MM.1S (cell line): ENCODE data around the gene CALML3.

ENCODE experiments used
- DNase-seq: peaks from one replicate; pipeline ENCODE4 v3.0.0-alpha.2; 2015
- H2AFZ ChIP-seq: fragments of 300-600 bp; sonication (generic); 2 replicates; pipeline ENCODE4 v1.6.0; 2016; ENCODE audit warnings: antibody characterized with exemption, low read length
- H3F3A ChIP-seq: fragments of 300-600 bp; sonication (generic); 2 replicates; pipeline ENCODE4 v1.6.1; 2016; ENCODE audit warnings: mild to moderate bottlenecking, antibody characterized with exemption, low read length, moderate library complexity, mixed read lengths; ENCODE audit not compliant: insufficient read depth
- H3K27ac ChIP-seq: fragments of 300-600 bp; sonication (generic); 2 replicates; pipeline ENCODE4 v1.5.1; 2016; ENCODE audit warnings: mild to moderate bottlenecking, low read length
- H3K27me3 ChIP-seq: fragments of 300-600 bp; sonication (generic); replicated peaks from 2 replicates; pipeline ENCODE4 v1.6.0; 2016; ENCODE audit warnings: low read length; ENCODE audit not compliant: insufficient read depth
- H3K36me3 ChIP-seq: fragments of 300-600 bp; sonication (generic); replicated peaks from 2 replicates; pipeline ENCODE4 v1.6.1; 2016; ENCODE audit warnings: mild to moderate bottlenecking, low read length, mixed read lengths; ENCODE audit not compliant: insufficient read depth
- H3K4me1 ChIP-seq: fragments of 300-600 bp; sonication (generic); 2 replicates; pipeline ENCODE4 v1.6.1; 2016; ENCODE audit warnings: low read length, mixed read lengths
- H3K4me2 ChIP-seq: fragments of 300-600 bp; sonication (generic); 2 replicates; pipeline ENCODE4 v1.6.0; 2016; ENCODE audit warnings: low read depth, low read length
- H3K4me3 ChIP-seq: fragments of 300-600 bp; sonication (generic); 2 replicates; pipeline ENCODE4 v1.5.1; 2016; ENCODE audit warnings: low read length, mixed read lengths
- H3K79me2 ChIP-seq: fragments of 300-600 bp; sonication (generic); 2 replicates; pipeline ENCODE4 v1.6.1; 2016; ENCODE audit warnings: mixed run types, low read length, mixed read lengths
- H3K9ac ChIP-seq: fragments of 300-600 bp; sonication (generic); 2 replicates; pipeline ENCODE4 v1.6.1; 2016; ENCODE audit warnings: low read length, mixed read lengths
- H3K9me2 ChIP-seq: fragments of 300-600 bp; sonication (generic); replicated peaks from 2 replicates; pipeline ENCODE4 v1.6.1; 2016; ENCODE audit warnings: mild to moderate bottlenecking, low read length, mixed read lengths; ENCODE audit not compliant: insufficient read depth
- H3K9me3 ChIP-seq: fragments of 300-600 bp; sonication (generic); replicated peaks from 2 replicates; pipeline ENCODE4 v1.6.1; 2016; ENCODE audit warnings: mild to moderate bottlenecking, low read length, mixed read lengths; ENCODE audit not compliant: insufficient read depth
- H4K20me1 ChIP-seq: fragments of 300-600 bp; sonication (generic); 2 replicates; pipeline ENCODE4 v1.6.1; 2016; ENCODE audit warnings: mild to moderate bottlenecking, low read length, moderate library complexity, mixed read lengths; ENCODE audit not compliant: insufficient read depth
- EZH2 ChIP-seq: fragments of 300-600 bp; sonication (generic); optimal IDR thresholded peaks from 2 replicates; pipeline ENCODE3; 2017; ENCODE audit warnings: low read depth, mild to moderate bottlenecking, antibody characterized with exemption, low read length, mixed read lengths
- EZH2phosphoT487 ChIP-seq: fragments of 300-600 bp; sonication (generic); IDR thresholded peaks from 2 replicates; pipeline ENCODE4 v1.6.1; 2018; ENCODE audit warnings: antibody characterized with exemption, low read length
- TF ChIP-seq, protein P1 (sequence below): fragments of 300-600 bp; sonication (generic); IDR thresholded peaks from 2 replicates; pipeline ENCODE4 v1.5.1; 2016; ENCODE audit warnings: antibody characterized with exemption, low read length, mixed read lengths

The CALML3 gene

DNA sequence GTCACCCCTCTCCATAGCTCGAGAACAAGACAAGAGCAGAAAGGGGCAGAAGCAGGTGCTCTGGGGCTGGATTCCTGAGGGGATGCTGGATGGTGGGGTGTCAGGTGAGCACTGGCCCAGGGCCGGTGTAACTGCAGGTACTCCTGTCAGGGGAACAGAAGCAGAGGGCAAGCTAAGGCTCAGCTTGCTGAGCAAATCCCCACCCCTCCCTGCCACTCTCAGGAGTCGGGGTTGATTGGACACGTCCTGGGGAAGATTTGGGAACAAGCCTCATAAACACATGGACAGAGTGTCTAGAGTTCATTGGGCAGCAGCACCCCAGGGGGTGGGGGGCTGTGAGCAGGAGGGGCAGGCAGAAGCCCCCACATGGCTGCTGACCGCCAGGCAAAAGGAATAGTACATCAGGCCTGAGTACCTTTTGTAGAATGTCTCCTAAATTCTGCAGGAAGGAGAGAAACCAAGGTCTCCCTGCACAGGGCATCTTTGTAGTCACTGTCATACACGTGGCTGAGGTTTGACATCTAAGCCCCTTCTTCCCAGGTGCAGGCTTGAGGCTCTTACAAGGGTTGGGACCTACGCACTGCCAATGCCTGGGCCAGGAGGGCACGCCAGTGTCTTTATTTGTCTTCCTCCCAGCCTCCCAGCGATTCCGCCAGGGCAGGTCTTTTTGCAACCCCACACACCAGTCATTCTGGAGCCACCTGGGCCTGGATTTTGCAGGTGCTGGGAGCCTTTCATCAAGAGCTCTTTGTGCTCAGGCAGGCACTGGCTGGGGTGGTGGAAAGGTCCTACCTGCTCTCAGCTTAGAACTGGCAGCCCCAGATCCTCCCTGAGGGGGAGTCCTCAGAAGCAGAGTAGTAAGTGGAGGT lies 2.8 kb downstream of the CALML3 start:
- H3K4me3 ChIP-seq: no peak overlapping the region
- H3K9me2 ChIP-seq: no peaks in the 10 kb centered on the region
- no peaks in the 10 kb centered on the region for H3F3A ChIP-seq
- H3K27ac ChIP-seq: no peak overlapping the region
- TF ChIP-seq, protein P1, sequence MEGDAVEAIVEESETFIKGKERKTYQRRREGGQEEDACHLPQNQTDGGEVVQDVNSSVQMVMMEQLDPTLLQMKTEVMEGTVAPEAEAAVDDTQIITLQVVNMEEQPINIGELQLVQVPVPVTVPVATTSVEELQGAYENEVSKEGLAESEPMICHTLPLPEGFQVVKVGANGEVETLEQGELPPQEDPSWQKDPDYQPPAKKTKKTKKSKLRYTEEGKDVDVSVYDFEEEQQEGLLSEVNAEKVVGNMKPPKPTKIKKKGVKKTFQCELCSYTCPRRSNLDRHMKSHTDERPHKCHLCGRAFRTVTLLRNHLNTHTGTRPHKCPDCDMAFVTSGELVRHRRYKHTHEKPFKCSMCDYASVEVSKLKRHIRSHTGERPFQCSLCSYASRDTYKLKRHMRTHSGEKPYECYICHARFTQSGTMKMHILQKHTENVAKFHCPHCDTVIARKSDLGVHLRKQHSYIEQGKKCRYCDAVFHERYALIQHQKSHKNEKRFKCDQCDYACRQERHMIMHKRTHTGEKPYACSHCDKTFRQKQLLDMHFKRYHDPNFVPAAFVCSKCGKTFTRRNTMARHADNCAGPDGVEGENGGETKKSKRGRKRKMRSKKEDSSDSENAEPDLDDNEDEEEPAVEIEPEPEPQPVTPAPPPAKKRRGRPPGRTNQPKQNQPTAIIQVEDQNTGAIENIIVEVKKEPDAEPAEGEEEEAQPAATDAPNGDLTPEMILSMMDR: no peak
- TF ChIP-seq EZH2phosphoT487 (no peak), EZH2 (no peak)
- no peak for DNase-seq
- no peaks in the 10 kb centered on the region for H3K79me2 ChIP-seq
- H3K27me3 ChIP-seq: no peaks in the 10 kb centered on the region
- H4K20me1 ChIP-seq: no peaks in the 10 kb centered on the region
- no peaks in the 10 kb centered on the region for H3K4me1 ChIP-seq
- H3K9me3 ChIP-seq: no peaks in the 10 kb centered on the region
- no peaks in the 10 kb centered on the region for H3K36me3 ChIP-seq
- no peak overlapping the region for H3K4me2 ChIP-seq
- no peak overlapping the region for H2AFZ ChIP-seq
- H3K9ac ChIP-seq: no peak overlapping the region

DNA sequence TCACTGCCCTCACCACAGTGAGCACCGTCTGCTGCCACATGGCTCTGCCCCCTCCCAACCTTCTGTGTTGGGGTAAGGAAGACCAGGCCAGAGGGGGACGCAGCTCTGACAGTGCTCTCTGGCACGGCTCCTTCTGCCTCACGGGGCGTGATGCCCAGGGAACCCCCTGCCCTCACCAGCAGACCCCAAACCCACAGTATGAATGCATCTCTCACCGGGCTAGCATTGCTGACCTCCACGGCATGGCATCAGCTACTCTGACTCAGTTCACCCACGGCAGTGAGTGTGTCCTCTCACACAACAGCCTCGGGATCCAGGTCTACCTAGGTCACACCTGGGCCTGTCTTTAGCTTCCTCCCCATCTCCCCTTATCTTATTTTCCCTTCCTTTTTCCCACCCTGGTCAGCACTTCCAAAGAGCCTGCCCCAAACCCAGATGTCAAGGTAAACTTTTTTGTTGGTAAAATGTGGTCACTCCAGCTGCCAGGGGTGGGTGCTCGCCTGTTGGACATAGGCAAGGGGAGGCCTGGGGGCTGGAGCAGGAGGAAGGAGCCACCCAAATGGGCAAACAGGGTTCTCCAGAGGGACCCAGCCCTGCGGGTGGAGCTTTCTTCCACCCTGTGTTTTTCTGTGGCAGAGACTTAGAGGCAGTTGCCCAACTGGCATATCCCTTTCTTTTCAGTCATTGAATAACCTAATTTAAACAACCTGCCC lies 4.4 kb downstream of the CALML3 start:
- Histone ChIP-seq H3K9me2 (no peaks in the 10 kb centered on the region), H2AFZ (no peak overlapping the region), H3K4me1 (no peaks in the 10 kb centered on the region), H3K9me3 (no peaks in the 10 kb centered on the region), H4K20me1 (no peaks in the 10 kb centered on the region), H3F3A (no peaks in the 10 kb centered on the region), H3K27me3 (no peaks in the 10 kb centered on the region), H3K9ac (no peak overlapping the region), H3K27ac (no peak overlapping the region), H3K4me3 (no peak overlapping the region), H3K79me2 (no peaks in the 10 kb centered on the region), H3K4me2 (no peak overlapping the region), H3K36me3 (no peaks in the 10 kb centered on the region)
- TF ChIP-seq EZH2phosphoT487 (no peak), EZH2 (no peak)
- TF ChIP-seq, protein P1: no peak
- no peak for DNase-seq

DNA sequence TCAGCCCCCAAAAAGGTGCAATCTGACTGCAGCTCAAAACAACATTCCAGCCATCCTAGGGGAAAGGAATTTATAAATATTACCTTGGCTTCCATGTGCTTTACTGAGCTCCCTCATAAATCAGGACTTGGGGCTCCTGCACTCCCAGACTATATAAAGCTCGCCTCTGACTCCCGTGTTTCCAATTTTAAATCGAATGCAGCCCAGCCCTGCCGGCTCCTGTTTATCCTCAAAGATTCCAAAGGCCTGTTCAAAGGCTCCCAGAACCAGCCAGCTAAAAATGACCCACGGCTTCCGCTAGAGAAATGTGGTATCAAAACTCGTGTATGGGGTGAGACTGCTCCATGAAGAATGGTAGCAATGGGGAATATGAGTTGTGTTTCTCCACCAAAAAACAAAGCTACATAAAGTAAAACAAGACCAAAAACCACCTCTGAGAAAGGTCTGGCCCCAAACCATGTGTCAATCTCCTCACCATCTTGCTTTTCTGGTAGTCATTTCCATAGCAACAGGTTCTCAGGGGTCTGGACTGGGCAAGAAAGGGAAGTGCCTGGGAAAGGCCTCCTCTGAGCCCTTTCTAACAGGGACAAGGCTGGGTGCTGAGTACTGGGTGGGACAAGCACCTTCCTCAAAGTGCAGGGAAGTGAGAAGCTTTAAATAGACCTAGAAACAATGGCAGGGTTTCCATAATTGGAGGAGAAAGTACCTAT lies 5.1 kb downstream of the CALML3 start:
- Histone ChIP-seq H3K36me3 (no peaks in the 10 kb centered on the region), H3K27ac (no peak overlapping the region), H3K4me1 (no peaks in the 10 kb centered on the region), H3K9me2 (no peaks in the 10 kb centered on the region), H3F3A (no peaks in the 10 kb centered on the region), H3K9me3 (no peaks in the 10 kb centered on the region), H3K9ac (no peak overlapping the region), H3K79me2 (no peaks in the 10 kb centered on the region), H3K4me3 (no peak overlapping the region), H4K20me1 (no peaks in the 10 kb centered on the region), H3K27me3 (no peaks in the 10 kb centered on the region), H2AFZ (no peak overlapping the region), H3K4me2 (no peak overlapping the region)
- no peak for DNase-seq
- TF ChIP-seq EZH2: no peak
- TF ChIP-seq EZH2phosphoT487: no peak
- TF ChIP-seq, protein P1: no peak
